HepG2 (cell line): ENCODE measurements around the gene PHTF2. TPM values are rescaled to one million over a fixed set of nuclear protein-coding genes. Genes with fewer than 3 reads are reported as not detected.

ENCODE experiments used
- ATAC-seq: fragments of 200-7000 bp; cut with Tn5 transposase; 3 replicates; pipeline ENCODE4 v1.9.1; 2020; ENCODE audit warnings: mild to moderate bottlenecking, moderate library complexity
- BruUV-seq: library from RNA; stranded (reverse); fragments of 400-500 nt; replicated peaks from 2 replicates; lab custom pipeline; 2021; lab: Mats Ljungman, UMichigan
- CTCF ChIA-PET: fragments of 300-600 bp; formaldehyde crosslinking; extraction: SDS; loops from one replicate; lab custom pipeline; 2021; ENCODE audit warnings: low total read pairs, inconsistent platforms, low intra/inter-chr PET ratio; lab: Yijun Ruan, JAX
- POLR2A ChIA-PET: fragments of 350-600 bp; sonication (Branson Sonifier 250); formaldehyde crosslinking; loops from one replicate; lab custom pipeline; 2020; ENCODE audit warnings: antibody characterized with exemption, inconsistent platforms; lab: Yijun Ruan, JAX
- DNase-seq: peaks from one replicate; pipeline ENCODE4 v3.0.0-alpha.2; 2015; ENCODE audit warnings: low spot score
- FAIRE-seq: peaks from 3 replicates; lab custom pipeline; 2011; peaks lifted over from hg19 to GRCh38; lab: Jason Lieb, UNC
- H2AFZ ChIP-seq: one replicate; pipeline ENCODE4 v1.6.1; 2011; ENCODE audit warnings: low read length, inconsistent platforms
- H3K27ac ChIP-seq: fragments of 300-600 bp; 3 replicates; pipeline ENCODE4 v1.8.0; 2011; ENCODE audit warnings: mixed run types, mild to moderate bottlenecking, mixed read lengths, low read length, inconsistent platforms; ENCODE audit not compliant: insufficient read depth; ENCODE audit errors: extremely low read length
- H3K27me3 ChIP-seq, 2 experiments: fragments of 200-600 bp in 1 of 2; 2 replicates in 1 of 2; 3 replicates in 1 of 2; pipeline versions ENCODE4 v1.6.0 to v1.8.0; 2011; ENCODE audit warnings: low read length in 2 of 2, mild to moderate bottlenecking in 2 of 2, moderate library complexity in 2 of 2, inconsistent platforms in 1 of 2; ENCODE audit not compliant: insufficient read depth in 2 of 2, control insufficient read depth in 1 of 2
- H3K36me3 ChIP-seq, 2 experiments: fragments of 200-600 bp in 1 of 2; replicated peaks in 1 of 2; 2 replicates in 1 of 2; 3 replicates in 1 of 2; pipeline versions ENCODE4 v1.5.1 to v1.8.0; 2011; ENCODE audit warnings: low read length in 2 of 2, inconsistent platforms in 1 of 2; ENCODE audit not compliant: insufficient read depth in 2 of 2, control insufficient read depth in 1 of 2
- H3K4me1 ChIP-seq: 2 replicates; pipeline ENCODE4 v1.5.1; 2012; ENCODE audit warnings: low read length, inconsistent platforms; ENCODE audit not compliant: insufficient read depth
- H3K4me2 ChIP-seq: 2 replicates; pipeline ENCODE4 v1.6.0; 2011; ENCODE audit warnings: low read depth, low read length, inconsistent platforms
- H3K4me3 ChIP-seq, 3 experiments: fragments of 200-600 bp in 1 of 3; sonication (generic), shearing (Covaris generic) in 1 of 3; replicated peaks in 1 of 3; 2 replicates each; pipeline ENCODE4 v1.5.1; 2011 to 2016; ENCODE audit warnings: low read length in 3 of 3, inconsistent platforms in 2 of 3, low read depth in 2 of 3, mild to moderate bottlenecking in 2 of 3, control low read depth in 1 of 3, mixed read lengths in 1 of 3; ENCODE audit not compliant: insufficient read depth in 1 of 3
- H3K79me2 ChIP-seq: one replicate; pipeline ENCODE4 v1.6.1; 2011; ENCODE audit warnings: low read length, inconsistent platforms; ENCODE audit not compliant: insufficient read depth
- H3K9ac ChIP-seq: 2 replicates; pipeline ENCODE4 v1.6.0; 2011; ENCODE audit warnings: mild to moderate bottlenecking, low read depth, low read length, inconsistent platforms; ENCODE audit not compliant: insufficient read depth
- H3K9me3 ChIP-seq: 2 replicates; pipeline ENCODE4 v1.5.1; 2012; ENCODE audit warnings: mild to moderate bottlenecking, low read length
- H4K20me1 ChIP-seq: 2 replicates; pipeline ENCODE4 v1.6.0; 2011; ENCODE audit warnings: inconsistent platforms, mild to moderate bottlenecking, low read length, moderate library complexity; ENCODE audit not compliant: insufficient read depth
- HNRNPUL1 ChIP-seq: fragments of 200-400 bp; formaldehyde crosslinking; IDR thresholded peaks from 2 replicates; pipeline ENCODE4 v1.6.1; 2017; ENCODE audit warnings: low read depth, mild to moderate bottlenecking, low read length, moderate library complexity
- MAZ ChIP-seq, 2 experiments: sonication (generic) in 1 of 2; formaldehyde crosslinking in 1 of 2; IDR thresholded peaks; 2 replicates each; pipeline versions ENCODE4 v1.5.0 to v1.6.1; 2012 to 2020; ENCODE audit warnings: low read depth in 2 of 2, mild to moderate bottlenecking in 2 of 2, borderline replicate concordance in 1 of 2, improper control_type of control experiment in 1 of 2, low read length in 1 of 2, missing genetic modification reagents in 1 of 2, moderate library complexity in 1 of 2
- SAFB2 ChIP-seq: sonication (generic); formaldehyde crosslinking; IDR thresholded peaks from 2 replicates; pipeline ENCODE4 v1.5.1; 2020; ENCODE audit warnings: missing genetic modification reagents, low read depth, mild to moderate bottlenecking, borderline replicate concordance
- SMC3 ChIP-seq: IDR thresholded peaks from 2 replicates; pipeline ENCODE4 v1.6.1; 2011; ENCODE audit warnings: low read length, improper control_type of control experiment
- ZFP36L2 ChIP-seq: sonication (generic); formaldehyde crosslinking; IDR thresholded peaks from 2 replicates; pipeline ENCODE4 v1.4.0; 2020; ENCODE audit warnings: missing genetic modification reagents
- ZZZ3 ChIP-seq: sonication (generic); formaldehyde crosslinking; IDR thresholded peaks from 2 replicates; pipeline ENCODE4 v1.4.0; 2020; ENCODE audit warnings: missing genetic modification reagents, mild to moderate bottlenecking, borderline replicate concordance
- WGBS: methylation state at CpG from one replicate; pipeline ENCODE4 v1.1.6; 2017; ENCODE audit warnings: low lambda C conversion rate; 5-methylcytosine and 5-hydroxymethylcytosine counted together
- in situ Hi-C: cut with HindIII; loops from 2 replicates; pipeline ENCODE4 v1.10.0; 2017; ENCODE audit warnings: low pct_unique_long_range_greater_than_20kb; ENCODE audit not compliant: extremely low pct_ligation_motif_present
- intact Hi-C: fragments of 100-400 bp; cut with micrococcal nuclease; formaldehyde crosslinking; loops from one replicate; pipeline ENCODE4 v1.10.0; 2022; ENCODE audit not compliant: unreplicated experiment
- polyA plus RNA-seq, 8 experiments: library from polyadenylated mRNA; depleted of rRNA in 3 of 8; stranded (reverse) in 7 of 8; unstranded in 1 of 8; fragments of >200 nt; fragmentation: Illumina TruSeq in 4 of 8; extraction: Trizol in 4 of 8; gene quantifications; 2 replicates each; pipeline versions ENCODE4 v1.2.1 to v1.2.3, GENCODE V29; 2011 to 2016; ENCODE audit warnings: low read depth in 4 of 8, missing spikeins in 1 of 8, mixed read lengths in 1 of 8; ENCODE audit not compliant: insufficient read depth in 1 of 8
- total RNA-seq, 5 experiments: library from RNA; depleted of rRNA; stranded (reverse); fragments of >200 nt; fragmentation: Illumina TruSeq; extraction: Trizol; gene quantifications; 2 replicates each; pipeline ENCODE4 v1.2.3, GENCODE V29; 2016; ENCODE audit warnings: low read depth in 1 of 5
- TF ChIP-seq, protein P1 (sequence below): sonication (generic); formaldehyde crosslinking; IDR thresholded peaks from 2 replicates; pipeline ENCODE4 v1.4.0; 2020; ENCODE audit warnings: mild to moderate bottlenecking, missing genetic modification reagents, borderline replicate concordance

Gene PHTF2
- total and polyA plus RNA-seq, 2 of the 13 experiments (the other 11 are each of a cell fraction or from before 2014, with no cell fraction given): 7.4 to 10.2 TPM

DNA sequence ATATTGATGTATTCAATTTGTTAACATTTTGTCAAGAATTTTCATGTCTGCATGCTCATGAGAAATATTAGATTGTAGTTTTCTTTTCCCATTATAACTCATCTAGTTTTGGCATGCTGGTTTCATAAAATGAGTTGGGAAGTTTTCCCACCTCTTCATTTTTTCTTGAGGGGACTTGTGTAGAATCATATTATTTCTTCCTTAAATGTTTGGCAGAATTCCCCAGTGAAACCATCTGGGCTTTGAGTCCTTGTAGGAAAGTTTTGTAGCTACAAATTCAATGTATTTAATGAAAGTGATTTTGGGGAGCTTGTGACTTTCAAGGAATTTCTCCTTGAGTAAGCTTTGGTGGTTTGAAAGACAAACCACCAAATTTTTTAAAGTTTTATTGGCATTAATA is 173.2 kb downstream of the PHTF2 start:
- no peaks in the 10 kb centered on the region for H3K4me1 ChIP-seq
- CTCF ChIA-PET: no interaction called here
- H3K27me3 ChIP-seq: no peaks in the 10 kb centered on the region
- H3K9ac ChIP-seq: no peak overlapping the region
- no peaks in the 10 kb centered on the region for H3K36me3 ChIP-seq
- no peaks in the 10 kb centered on the region for H4K20me1 ChIP-seq
- no peaks in the 10 kb centered on the region for H3K9me3 ChIP-seq
- DNase-seq: no peak
- no TSS peak for BruUV-seq
- no peak overlapping the region for H2AFZ ChIP-seq
- no peak overlapping the region for H3K4me3 ChIP-seq
- no peak for FAIRE-seq
- intact Hi-C loops (no loop called here), in situ Hi-C loops (no loop called here)
- H3K27ac ChIP-seq: no peak overlapping the region
- no peaks in the 10 kb centered on the region for H3K79me2 ChIP-seq
- TF ChIP-seq ZZZ3 (CRISPR knock-in tag): no peak
- TF ChIP-seq SMC3: no peak
- no peak for TF ChIP-seq ZFP36L2 (CRISPR knock-in tag)
- H3K4me2 ChIP-seq: no peak overlapping the region
- POLR2A ChIA-PET: no interaction called here
- no peak for ATAC-seq

DNA sequence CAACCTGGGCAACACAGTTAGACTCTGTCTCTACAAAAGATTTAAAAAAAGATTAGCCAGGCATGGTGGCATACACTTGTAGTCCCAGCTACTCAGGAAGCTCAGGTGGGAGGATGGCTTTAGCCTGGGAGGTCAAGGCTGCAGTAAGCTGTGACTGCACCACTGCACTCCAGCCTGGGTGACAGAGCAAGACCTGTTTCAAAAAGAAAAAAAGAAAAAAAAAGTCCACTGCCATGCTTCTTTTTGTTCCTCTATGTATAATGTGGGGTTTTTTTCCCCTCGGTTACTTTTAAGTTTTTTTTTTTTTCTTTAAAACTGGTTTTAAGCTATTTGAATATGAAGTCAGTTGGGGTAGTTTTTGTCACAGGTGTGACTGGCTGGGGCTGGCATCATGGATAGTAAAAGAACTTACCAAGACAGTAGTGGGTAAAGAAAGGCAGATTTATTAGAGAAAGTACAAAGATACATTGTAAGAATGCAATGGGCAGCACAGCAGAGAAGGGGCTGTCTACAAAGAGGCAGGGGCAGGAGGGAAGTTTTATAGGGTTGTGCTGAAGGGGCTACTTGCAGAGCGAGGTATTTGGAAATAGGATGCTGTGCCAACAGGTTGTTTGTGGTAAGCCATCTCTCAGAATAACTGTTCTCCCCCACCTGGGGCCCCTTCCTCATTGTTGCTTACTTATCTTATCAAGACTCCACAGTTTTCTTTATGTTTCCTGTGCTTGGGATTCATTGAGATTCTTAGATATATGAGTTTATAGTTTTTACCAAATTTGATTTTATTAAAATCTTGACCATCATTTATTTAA is 177.3 kb downstream of the PHTF2 start:
- Histone ChIP-seq H3K27ac (no peak overlapping the region), H3K4me2 (no peak overlapping the region), H3K4me1 (no peaks in the 10 kb centered on the region), H3K9ac (no peak overlapping the region), H4K20me1 (no peaks in the 10 kb centered on the region), H3K4me3 (no peak overlapping the region), H3K79me2 (no peaks in the 10 kb centered on the region), H3K36me3 (no peaks in the 10 kb centered on the region), H2AFZ (no peak overlapping the region), H3K27me3 (peaks cover 0 to 3% of the 10 kb centered on the region in 2 experiments; a peak in 1 of 5 replicates), H3K9me3 (no peaks in the 10 kb centered on the region)
- no TSS peak for BruUV-seq
- ATAC-seq (no peak), DNase-seq (no peak), FAIRE-seq (no peak)
- 37% methylated on average over 2 of the region's 2 CpGs for WGBS
- TF ChIP-seq SAFB2 (CRISPR knock-in tag) (no peak), MAZ (IDR thresholded peaks at IDR 0.05; ENCODE audit: borderline replicate concordance, low read depth, low read length) (no peak), MAZ (CRISPR knock-in tag; IDR thresholded peaks at IDR 0.05; ENCODE audit: low read depth) (no peak), HNRNPUL1 (no peak)
- TF ChIP-seq, protein P1, sequence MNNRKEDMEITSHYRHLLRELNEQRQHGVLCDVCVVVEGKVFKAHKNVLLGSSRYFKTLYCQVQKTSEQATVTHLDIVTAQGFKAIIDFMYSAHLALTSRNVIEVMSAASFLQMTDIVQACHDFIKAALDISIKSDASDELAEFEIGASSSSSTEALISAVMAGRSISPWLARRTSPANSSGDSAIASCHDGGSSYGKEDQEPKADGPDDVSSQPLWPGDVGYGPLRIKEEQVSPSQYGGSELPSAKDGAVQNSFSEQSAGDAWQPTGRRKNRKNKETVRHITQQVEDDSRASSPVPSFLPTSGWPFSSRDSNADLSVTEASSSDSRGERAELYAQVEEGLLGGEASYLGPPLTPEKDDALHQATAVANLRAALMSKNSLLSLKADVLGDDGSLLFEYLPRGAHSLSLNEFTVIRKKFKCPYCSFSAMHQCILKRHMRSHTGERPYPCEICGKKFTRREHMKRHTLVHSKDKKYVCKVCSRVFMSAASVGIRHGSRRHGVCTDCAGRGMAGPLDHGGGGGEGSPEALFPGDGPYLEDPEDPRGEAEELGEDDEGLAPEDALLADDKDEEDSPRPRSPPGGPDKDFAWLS: no peak
- intact Hi-C loops: no loop called here
- in situ Hi-C loops: no loop called here
- ChIA-PET CTCF (no interaction called here), POLR2A (no interaction called here)
